Astrocyte of the spinal cord (primary cell): ENCODE data around the gene MMP28.

Source experiments
- DNase-seq: peaks from one replicate; pipeline ENCODE4 v3.0.0; 2011; ENCODE audit warnings: low read depth, low spot score
- H3K4me3 ChIP-seq: 2 replicates; pipeline ENCODE4 v1.5.1; 2011; ENCODE audit warnings: low read depth, mild to moderate bottlenecking, low read length, moderate library complexity
- in situ Hi-C: cut with HindIII; loops from 2 replicates; pipeline ENCODE4 v1.10.0; 2017; ENCODE audit warnings: low sequenced_read_pairs
- TF ChIP-seq, protein P1 (sequence below): IDR thresholded peaks from 2 replicates; pipeline ENCODE4 v1.5.1; 2012; ENCODE audit warnings: low read depth, mild to moderate bottlenecking, low read length, inconsistent platforms

MMP28 gene

DNA sequence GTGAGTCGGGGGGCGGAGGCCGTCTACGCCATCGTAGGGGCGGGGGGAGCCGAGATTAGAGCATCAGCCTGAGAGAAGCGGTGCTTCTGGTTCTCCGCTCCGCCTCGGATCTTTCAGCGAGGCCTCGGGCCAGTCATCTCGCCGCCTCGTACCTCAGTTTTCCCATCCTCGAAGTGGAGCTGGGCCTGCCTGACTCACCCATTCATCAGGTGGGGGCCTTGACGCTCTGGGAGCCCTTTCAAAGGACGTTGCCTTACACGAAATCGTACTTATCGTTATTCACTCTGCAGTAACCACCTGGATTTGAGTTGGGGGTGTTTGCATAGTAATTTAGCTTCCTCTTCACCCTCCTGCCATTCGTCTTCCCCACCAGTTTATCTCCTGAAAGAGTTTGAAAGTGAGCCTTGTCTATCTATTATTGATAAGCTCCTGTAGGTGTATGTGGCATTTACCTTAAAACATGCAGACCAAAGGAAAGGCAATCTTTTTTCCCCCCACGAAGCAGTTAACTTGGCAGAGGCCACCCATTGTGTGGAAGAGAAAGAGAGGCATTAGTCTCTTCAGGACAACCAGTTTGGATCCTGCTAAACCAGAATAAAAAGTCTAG is 14.5 kb upstream of the MMP28 start:
- H3K4me3 ChIP-seq = peak overlapping the region; percentile 98
- in situ Hi-C loops = no loop called here
- DNase-seq = no peak
- TF ChIP-seq, protein P1, sequence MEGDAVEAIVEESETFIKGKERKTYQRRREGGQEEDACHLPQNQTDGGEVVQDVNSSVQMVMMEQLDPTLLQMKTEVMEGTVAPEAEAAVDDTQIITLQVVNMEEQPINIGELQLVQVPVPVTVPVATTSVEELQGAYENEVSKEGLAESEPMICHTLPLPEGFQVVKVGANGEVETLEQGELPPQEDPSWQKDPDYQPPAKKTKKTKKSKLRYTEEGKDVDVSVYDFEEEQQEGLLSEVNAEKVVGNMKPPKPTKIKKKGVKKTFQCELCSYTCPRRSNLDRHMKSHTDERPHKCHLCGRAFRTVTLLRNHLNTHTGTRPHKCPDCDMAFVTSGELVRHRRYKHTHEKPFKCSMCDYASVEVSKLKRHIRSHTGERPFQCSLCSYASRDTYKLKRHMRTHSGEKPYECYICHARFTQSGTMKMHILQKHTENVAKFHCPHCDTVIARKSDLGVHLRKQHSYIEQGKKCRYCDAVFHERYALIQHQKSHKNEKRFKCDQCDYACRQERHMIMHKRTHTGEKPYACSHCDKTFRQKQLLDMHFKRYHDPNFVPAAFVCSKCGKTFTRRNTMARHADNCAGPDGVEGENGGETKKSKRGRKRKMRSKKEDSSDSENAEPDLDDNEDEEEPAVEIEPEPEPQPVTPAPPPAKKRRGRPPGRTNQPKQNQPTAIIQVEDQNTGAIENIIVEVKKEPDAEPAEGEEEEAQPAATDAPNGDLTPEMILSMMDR = no peak

- in situ Hi-C loops = no loop called here
Measured at GRCh38 chr17:35808962-35809854, 13.8 kb upstream of the MMP28 start, which contains the start of gene TAF15. TAF15 (plus strand) TSS chr17:35809484; CDS start chr17:35809570, 86 bp downstream.

DNA sequence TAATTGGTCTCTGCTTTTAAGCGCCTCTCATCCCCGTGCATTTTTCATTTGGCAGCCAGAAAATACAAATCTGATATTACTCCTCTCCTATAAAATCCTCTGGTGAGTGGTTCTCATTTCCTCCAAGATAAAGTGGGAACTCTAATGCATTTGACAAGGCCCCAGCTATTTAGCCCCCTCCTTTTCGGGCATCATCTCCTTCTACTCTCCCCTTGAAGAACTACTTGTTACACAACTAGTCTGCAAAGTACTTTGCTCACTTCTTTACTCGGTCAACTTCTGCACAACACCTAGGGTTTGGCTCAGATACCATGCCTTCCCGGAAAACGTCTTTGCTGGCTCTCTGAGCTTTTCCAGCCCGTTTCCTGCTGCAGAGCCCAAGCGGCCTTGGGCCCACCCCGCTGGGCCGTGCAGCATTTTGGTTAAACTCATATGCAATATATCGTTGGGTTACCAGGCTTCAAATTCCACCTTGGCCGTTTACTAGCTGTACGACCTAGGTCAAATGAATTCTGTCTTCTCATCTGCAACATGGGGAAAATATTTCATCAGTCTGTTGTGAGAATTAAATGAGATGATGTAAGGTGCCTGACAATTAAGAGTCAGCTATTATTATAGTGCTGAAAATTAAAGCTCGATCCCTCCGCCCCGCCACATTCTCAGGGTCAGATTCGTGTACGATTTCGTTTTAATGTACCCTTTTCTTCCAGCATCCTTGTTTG is 13.0 kb upstream of the MMP28 start:
- H3K4me3 ChIP-seq = peak overlapping the region; percentile 98
- in situ Hi-C loops = no loop called here
- TF ChIP-seq, protein P1 = no peak
- no peak for DNase-seq

More at GRCh38 chr17:35808962-35809854, 13.8 kb upstream of the MMP28 start, which contains the start of gene TAF15:
- H3K4me3 ChIP-seq = peak within 1 kb of the TSS; percentile 98
- TF ChIP-seq, protein P1 = peak; percentile 85
- DNase-seq = peak; percentile 100

GRCh38 chr17:35807371-35808144 is 12.1 kb upstream of the MMP28 start:
- H3K4me3 ChIP-seq = no peak overlapping the region
- in situ Hi-C loops = no loop called here
- DNase-seq = peak; percentile 61
- TF ChIP-seq, protein P1 = no peak

GRCh38 chr17:35804658-35805192 is 9.3 kb upstream of the MMP28 start:
- in situ Hi-C loops = no loop called here
- peak; percentile 91 for DNase-seq
- TF ChIP-seq, protein P1 = peak; percentile 98

More at GRCh38 chr17:35804658-35805192, 9.3 kb upstream of the MMP28 start:
- no peak overlapping the region for H3K4me3 ChIP-seq
